Measurements from ENCODE around the gene KNOP1.

The KNOP1 gene

GRCh38 chr16:19657831-19658230 lies 60.2 kb downstream of the KNOP1 start:
- Mint-ChIP-seq H3K27me3 (no peaks in the 10 kb centered on the region), H3K27ac (no peak overlapping the region), H3K4me1 (no peaks in the 10 kb centered on the region), H3K9me3 (no peaks in the 10 kb centered on the region), H3K36me3 (peaks cover 89% of the 10 kb centered on the region), H3K4me3 (no peak overlapping the region)
- no peak for ATAC-seq

- H3K27ac Mint-ChIP-seq, result no peak overlapping the region
- no peak for ATAC-seq
- H3K4me3 Mint-ChIP-seq, result no peak overlapping the region
- H3K4me1 Mint-ChIP-seq, result no peaks in the 10 kb centered on the region
- no peaks in the 10 kb centered on the region for H3K27me3 Mint-ChIP-seq
- H3K36me3 Mint-ChIP-seq, result peaks cover 89% of the 10 kb centered on the region
- no peaks in the 10 kb centered on the region for H3K9me3 Mint-ChIP-seq
Observed at GRCh38 chr16:19655242-19655777, 62.7 kb downstream of the KNOP1 start.

GRCh38 chr16:19654147-19654546 lies 63.9 kb downstream of the KNOP1 start:
- no peak overlapping the region for H3K27ac Mint-ChIP-seq
- no peak for ATAC-seq
- no peaks in the 10 kb centered on the region for H3K9me3 Mint-ChIP-seq
- H3K27me3 Mint-ChIP-seq, result no peaks in the 10 kb centered on the region
- H3K4me1 Mint-ChIP-seq, result no peaks in the 10 kb centered on the region
- H3K4me3 Mint-ChIP-seq, result no peak overlapping the region
- peaks cover 83% of the 10 kb centered on the region for H3K36me3 Mint-ChIP-seq
